K562 (cell line): ENCODE results near the gene CDR2L. TPM values are rescaled to one million over a fixed set of nuclear protein-coding genes. Genes with fewer than 3 reads are reported as not detected.

Experiments
- ATAC-seq: fragments of 200-7000 bp; cut with Tn5 transposase; 3 replicates; pipeline ENCODE4 v1.9.1; 2020; ENCODE audit warnings: moderate library complexity
- BruUV-seq: library from RNA; stranded (reverse); fragments of 400-500 nt; replicated peaks from 2 replicates; lab custom pipeline; 2021; lab: Mats Ljungman, UMichigan
- CTCF ChIA-PET: fragments of 300-600 bp; formaldehyde crosslinking; extraction: SDS; loops from one replicate; lab custom pipeline; 2021; ENCODE audit warnings: low intra/inter-chr PET ratio; lab: Yijun Ruan, JAX
- POLR2A ChIA-PET: fragments of 300-600, 350-650 bp; sonication (Branson Sonifier 250); formaldehyde crosslinking; extraction: SDS; loops from one replicate; lab custom pipeline; 2021; ENCODE audit warnings: antibody characterized with exemption, inconsistent platforms; lab: Yijun Ruan, JAX
- DNase-seq, 4 experiments: peaks; one replicate each; pipeline versions ENCODE4 v3.0.0 to v3.0.0-alpha.2; 2011 to 2018; ENCODE audit warnings: low spot score in 3 of 4, mixed read lengths in 3 of 4; ENCODE audit errors: extremely low read depth in 1 of 4
- FAIRE-seq: peaks from 2 replicates; lab custom pipeline; 2011; peaks lifted over from hg19 to GRCh38; lab: Jason Lieb, UNC
- H2AFZ ChIP-seq: 2 replicates; pipeline ENCODE4 v1.6.0; 2011; ENCODE audit warnings: low read depth, low read length, control low read depth, inconsistent platforms
- H3K27ac ChIP-seq: fragments of 200-600 bp; 3 replicates; pipeline ENCODE4 v1.8.0; 2011; ENCODE audit warnings: low read depth, mild to moderate bottlenecking, control low read depth, inconsistent platforms, low read length, moderate library complexity, mixed read lengths; ENCODE audit errors: extremely low read depth
- H3K27me3 ChIP-seq, 2 experiments: fragments of 300-600 bp in 1 of 2; 2 replicates in 1 of 2; 3 replicates in 1 of 2; pipeline versions ENCODE4 v1.6.0 to v1.8.0; 2011; ENCODE audit warnings: inconsistent platforms in 2 of 2, low read length in 2 of 2, mild to moderate bottlenecking in 1 of 2, mixed read lengths in 1 of 2, moderate library complexity in 1 of 2; ENCODE audit not compliant: control insufficient read depth in 2 of 2, insufficient read depth in 2 of 2
- H3K36me3 ChIP-seq: fragments of 300-600 bp; 3 replicates; pipeline ENCODE4 v1.8.0; 2011; ENCODE audit warnings: mild to moderate bottlenecking, low read length, inconsistent platforms; ENCODE audit not compliant: control insufficient read depth, insufficient read depth
- H3K4me1 ChIP-seq, 2 experiments: fragments of 200-600 bp in 1 of 2; replicated peaks in 1 of 2; 2 replicates in 1 of 2; 3 replicates in 1 of 2; pipeline versions ENCODE4 v1.5.1 to v1.8.0; 2011; ENCODE audit warnings: inconsistent platforms in 2 of 2, low read length in 2 of 2, mild to moderate bottlenecking in 1 of 2, mixed read lengths in 1 of 2, moderate library complexity in 1 of 2; ENCODE audit not compliant: control insufficient read depth in 2 of 2, insufficient read depth in 2 of 2
- H3K4me2 ChIP-seq: 2 replicates; pipeline ENCODE4 v1.6.1; 2011; ENCODE audit warnings: low read length, control low read depth, inconsistent platforms, mixed read lengths; ENCODE audit not compliant: insufficient read depth
- H3K4me3 ChIP-seq: fragments of 200-600 bp; sonication (generic), shearing (Covaris generic); 2 replicates; pipeline ENCODE4 v1.5.1; 2016; ENCODE audit warnings: control low read depth, inconsistent platforms
- H3K79me2 ChIP-seq: fragments of 200-600 bp; 3 replicates; pipeline ENCODE4 v1.8.0; 2011; ENCODE audit warnings: low read length, inconsistent platforms; ENCODE audit not compliant: control insufficient read depth, insufficient read depth
- H3K9ac ChIP-seq, 2 experiments: 2 replicates each; pipeline versions ENCODE4 v1.6.0 to v1.6.1; 2011; ENCODE audit warnings: low read depth in 2 of 2, low read length in 2 of 2, control low read depth in 1 of 2, inconsistent platforms in 1 of 2, mild to moderate bottlenecking in 1 of 2, mixed read lengths in 1 of 2; ENCODE audit not compliant: insufficient read depth in 1 of 2
- H3K9me1 ChIP-seq: one replicate; pipeline ENCODE4 v1.6.0; 2011; ENCODE audit warnings: inconsistent platforms, mild to moderate bottlenecking, low read length, moderate library complexity; ENCODE audit not compliant: control insufficient read depth, insufficient read depth
- H3K9me3 ChIP-seq: replicated peaks from 2 replicates; pipeline ENCODE4 v1.5.1; 2011; ENCODE audit warnings: low read depth, low read length, inconsistent platforms; ENCODE audit not compliant: control insufficient read depth, insufficient read depth
- H4K20me1 ChIP-seq: replicated peaks from 2 replicates; pipeline ENCODE4 v1.6.1; 2011; ENCODE audit warnings: low read length, inconsistent platforms, mixed read lengths; ENCODE audit not compliant: control insufficient read depth, insufficient read depth
- ARID4B ChIP-seq: sonication (generic); formaldehyde crosslinking; IDR thresholded peaks from 2 replicates; pipeline ENCODE4 v1.8.0; 2022; ENCODE audit warnings: mild to moderate bottlenecking, missing genetic modification reagents
- CBX1 ChIP-seq: sonication (generic); IDR thresholded peaks from 2 replicates; pipeline ENCODE4 v1.6.1; 2016; ENCODE audit warnings: antibody characterized with exemption, low read depth, mild to moderate bottlenecking
- KLF6 ChIP-seq: fragments of 250-450 bp; sonication (Bioruptor Pico); IDR thresholded peaks from 2 replicates; pipeline ENCODE4 v1.4.0; 2020; ENCODE audit warnings: mild to moderate bottlenecking, moderate library complexity, borderline replicate concordance
- NCOA1 ChIP-seq: fragments of 450-650 bp; IDR thresholded peaks from 2 replicates; pipeline ENCODE4 v1.6.1; 2016; ENCODE audit warnings: low read depth
- RFX1 ChIP-seq: fragments of 450-650 bp; IDR thresholded peaks from 2 replicates; pipeline ENCODE4 v1.6.1; 2016; ENCODE audit warnings: mild to moderate bottlenecking, moderate library complexity
- ZBTB33 ChIP-seq: sonication (generic); formaldehyde crosslinking; IDR thresholded peaks from 2 replicates; pipeline ENCODE4 v1.8.1; 2023; ENCODE audit warnings: mild to moderate bottlenecking, missing genetic modification reagents
- ZNF717 ChIP-seq: fragments of 250-450 bp; sonication (Bioruptor Pico); IDR thresholded peaks from 2 replicates; pipeline ENCODE4 v1.5.0; 2021
- WGBS: fragments of 100-300 bp; shearing (Covaris generic); methylation state at CpG from one replicate; pipeline ENCODE4 v1.1.6; 2016; ENCODE audit warnings: low coverage, mixed read lengths; ENCODE audit not compliant: insufficient coverage; ENCODE audit errors: missing lambda C conversion rate; 5-methylcytosine and 5-hydroxymethylcytosine counted together
- in situ Hi-C: fragments of 300-500 bp; cut with MboI; formaldehyde crosslinking; loops from 4 replicates; pipeline ENCODE4 v1.15.0; 2018; ENCODE audit warnings: inconsistent platforms, mixed read lengths
- intact Hi-C: fragments of 100-400 bp; cut with micrococcal nuclease; formaldehyde crosslinking; loops from 2 replicates; pipeline ENCODE4 v1.14.2; 2022
- polyA plus RNA-seq, 8 experiments: library from polyadenylated mRNA; depleted of rRNA in 4 of 8; stranded (reverse) in 5 of 8; unstranded in 3 of 8; fragments of >200 nt; fragmentation: Nextera tagmentation in 2 of 8; fragmentation: Illumina TruSeq in 1 of 8; extraction: Ambion mirVana in 2 of 8; extraction: Trizol in 1 of 8; gene quantifications; 2 replicates each; pipeline versions ENCODE4 v1.2.1 to v1.2.3, GENCODE V29; 2011 to 2014; ENCODE audit warnings: inconsistent platforms in 1 of 8, missing spikeins in 1 of 8
- total RNA-seq, 7 experiments: library from RNA; depleted of rRNA in 6 of 7; stranded (reverse); fragments of >200 nt in 6 of 7; fragmentation: Illumina TruSeq in 2 of 7; extraction: Trizol in 2 of 7; gene quantifications; 2 replicates each; pipeline versions ENCODE4 v1.2.1 to v1.2.3, GENCODE V29; 2011 to 2021; ENCODE audit warnings: low replicate concordance in 1 of 7
- TF ChIP-seq, protein P1 (sequence below): fragments of 250-450 bp; sonication (Bioruptor Pico); IDR thresholded peaks from 2 replicates; pipeline ENCODE4 v1.6.1; 2021; ENCODE audit warnings: mild to moderate bottlenecking

CDR2L gene
- total and polyA plus RNA-seq, 9 of the 15 experiments (the other 6 are each of a cell fraction or from before 2014, with no cell fraction given): 2.7 to 16.0 (median 7.3) TPM

- H3K4me2 ChIP-seq: no peak overlapping the region
These were observed 16.5 kb downstream of the CDR2L start for GRCh38 chr17:75003957-75004355.

More at GRCh38 chr17:75003957-75004355, 16.5 kb downstream of the CDR2L start:
- ATAC-seq: no peak
- Histone ChIP-seq H3K4me1 (peaks cover 8 to 25% of the 10 kb centered on the region in 2 experiments; a peak in 4 of 5 replicates), H3K4me3 (no peak overlapping the region), H4K20me1 (no peaks in the 10 kb centered on the region), H3K27me3 (no peaks in the 10 kb centered on the region), H3K9me1 (peaks cover 3% of the 10 kb centered on the region), H3K9me3 (no peaks in the 10 kb centered on the region), H3K79me2 (no peaks in the 10 kb centered on the region), H2AFZ (no peak overlapping the region), H3K27ac (no peak overlapping the region), H3K9ac (no peak overlapping the region), H3K36me3 (peaks cover 24% of the 10 kb centered on the region; the same call in 1 of the 3 replicates)
- CTCF ChIA-PET: no interaction called here
- WGBS: 76% methylated on average over 14 of the region's 19 CpGs
- POLR2A ChIA-PET: interaction anchor here (0.6 to 7.2 kb wide), 7 partner anchors 8 to 592 kb away, joined by 3 to 56 read pairs (median 3); partner anchors contain the start of genes CDR2L and MRPL58
- FAIRE-seq: no peak
- TF ChIP-seq KLF6 (CRISPR knock-in tag): no peak
- no peak for TF ChIP-seq RFX1
- TF ChIP-seq NCOA1: no peak
- no peak for TF ChIP-seq CBX1
- TF ChIP-seq ZNF717 (CRISPR knock-in tag): no peak
- TF ChIP-seq, protein P1, sequence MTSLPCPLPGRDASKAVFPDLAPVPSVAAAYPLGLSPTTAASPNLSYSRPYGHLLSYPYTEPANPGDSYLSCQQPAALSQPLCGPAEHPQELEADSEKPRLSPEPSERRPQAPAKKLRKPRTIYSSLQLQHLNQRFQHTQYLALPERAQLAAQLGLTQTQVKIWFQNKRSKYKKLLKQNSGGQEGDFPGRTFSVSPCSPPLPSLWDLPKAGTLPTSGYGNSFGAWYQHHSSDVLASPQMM (CRISPR knock-in tag): no peak
- no peak for TF ChIP-seq ARID4B (CRISPR knock-in tag)
- TF ChIP-seq ZBTB33 (CRISPR knock-in tag): peak; percentile 49; the same call in 1 of the 2 replicates
- no TSS peak for BruUV-seq
- in situ Hi-C loops: no loop called here
- no peak for DNase-seq
- intact Hi-C loops: loop anchor here (10.0 kb wide), 1 partner anchor 79 kb away; the partner anchor contains the start of genes OTOP2 and USH1G
